H1 (cell line): ENCODE data around the gene NCEH1. TPM values are rescaled to one million over a fixed set of nuclear protein-coding genes. Genes with fewer than 3 reads are reported as not detected.

Source experiments
- CTCF ChIA-PET: fragments of 300-600 bp; sonication (Branson Sonifier 250); formaldehyde crosslinking; loops from one replicate; lab custom pipeline; 2021; ENCODE audit not compliant: partially characterized antibody; lab: Charles Lee
- POLR2A ChIA-PET: fragments of 300-600 bp; sonication (Branson Sonifier 250); formaldehyde crosslinking; loops from one replicate; lab custom pipeline; 2021; ENCODE audit warnings: inconsistent platforms; ENCODE audit not compliant: partially characterized antibody; lab: Charles Lee
- DNase-seq, 2 experiments: peaks; one replicate each; pipeline versions ENCODE4 v3.0.0 to v3.0.0-alpha.2; 2010 to 2022; ENCODE audit warnings: low spot score in 2 of 2, low read depth in 1 of 2, mixed read lengths in 1 of 2
- FAIRE-seq: peaks from 2 replicates; lab custom pipeline; 2011; peaks lifted over from hg19 to GRCh38; lab: Jason Lieb, UNC
- H2AFZ ChIP-seq: 2 replicates; pipeline ENCODE4 v1.8.1; 2012; ENCODE audit warnings: low read length, inconsistent platforms
- H2AK5ac ChIP-seq: 2 replicates; pipeline ENCODE4 v1.6.1; 2013; ENCODE audit warnings: low read depth, low read length
- H2BK120ac ChIP-seq: replicated peaks from 2 replicates; pipeline ENCODE3; 2013; ENCODE audit warnings: low read depth, low read length, inconsistent platforms
- H2BK12ac ChIP-seq: 2 replicates; pipeline ENCODE4 v1.6.1; 2013; ENCODE audit warnings: low read depth, low read length
- H2BK15ac ChIP-seq: 2 replicates; pipeline ENCODE4 v1.6.1; 2013; ENCODE audit warnings: low read length
- H2BK20ac ChIP-seq: 2 replicates; pipeline ENCODE4 v1.6.1; 2013; ENCODE audit warnings: low read length
- H2BK5ac ChIP-seq: 2 replicates; pipeline ENCODE4 v1.6.1; 2013; ENCODE audit warnings: low read depth, low read length
- H3K14ac ChIP-seq: 2 replicates; pipeline ENCODE4 v1.6.1; 2013; ENCODE audit warnings: inconsistent platforms; ENCODE audit not compliant: insufficient read length
- H3K18ac ChIP-seq: 2 replicates; pipeline ENCODE4 v1.6.1; 2013; ENCODE audit warnings: low read length; ENCODE audit errors: extremely low read depth
- H3K23ac ChIP-seq: 2 replicates; pipeline ENCODE4 v1.6.1; 2013; ENCODE audit warnings: inconsistent platforms; ENCODE audit not compliant: insufficient read length
- H3K23me2 ChIP-seq: 2 replicates; pipeline ENCODE4 v1.6.1; 2013; ENCODE audit warnings: low read depth, low read length
- H3K27ac ChIP-seq: 2 replicates; pipeline ENCODE4 v1.6.1; 2011; ENCODE audit warnings: low read depth, low read length, inconsistent platforms
- H3K27me3 ChIP-seq, 4 experiments: replicated peaks in 1 of 4; 1 replicate in 1 of 4; 2 replicates in 3 of 4; pipeline versions ENCODE4 v1.6.1 to v1.8.1; 2011 to 2013; ENCODE audit warnings: low read length in 3 of 4, mild to moderate bottlenecking in 3 of 4, inconsistent platforms in 2 of 4, mixed read lengths in 2 of 4, moderate library complexity in 1 of 4; ENCODE audit not compliant: control insufficient read depth in 3 of 4, insufficient read depth in 3 of 4; ENCODE audit errors: extremely low read depth in 1 of 4
- H3K36me3 ChIP-seq, 4 experiments: 2 replicates each; pipeline versions ENCODE4 v1.6.1 to v1.8.1; 2011 to 2013; ENCODE audit warnings: mild to moderate bottlenecking in 4 of 4, low read length in 3 of 4, moderate library complexity in 2 of 4, control low read depth in 1 of 4, inconsistent platforms in 1 of 4; ENCODE audit not compliant: insufficient read depth in 4 of 4, control insufficient read depth in 2 of 4
- H3K4ac ChIP-seq: replicated peaks from 2 replicates; pipeline ENCODE3; 2013; ENCODE audit warnings: low read length, low read depth, mixed read lengths, inconsistent platforms; ENCODE audit not compliant: insufficient read length
- H3K4me1 ChIP-seq, 4 experiments: replicated peaks in 1 of 4; 1 replicate in 1 of 4; 2 replicates in 3 of 4; pipeline versions ENCODE4 v1.6.1 to v1.8.1; 2011 to 2013; ENCODE audit warnings: low read length in 3 of 4, inconsistent platforms in 2 of 4, mixed read lengths in 1 of 4; ENCODE audit not compliant: insufficient read depth in 4 of 4, control insufficient read depth in 3 of 4
- H3K4me2 ChIP-seq, 2 experiments: 2 replicates each; pipeline versions ENCODE4 v1.6.1 to v1.8.1; 2011 to 2013; ENCODE audit warnings: low read depth in 2 of 2, low read length in 2 of 2, control low read depth in 1 of 2, inconsistent platforms in 1 of 2, mild to moderate bottlenecking in 1 of 2; ENCODE audit not compliant: insufficient read depth in 1 of 2
- H3K4me3 ChIP-seq, 4 experiments: fragments of 200-600, 300-600 bp in 1 of 4; sonication (generic), shearing (Covaris generic), sonication (Bioruptor Twin) in 1 of 4; 2 replicates each; pipeline versions ENCODE4 v1.5.1 to v1.8.1; 2011 to 2016; ENCODE audit warnings: low read length in 4 of 4, low read depth in 3 of 4, control low read depth in 2 of 4, inconsistent platforms in 2 of 4, mild to moderate bottlenecking in 2 of 4, mixed read lengths in 1 of 4, moderate library complexity in 1 of 4; ENCODE audit not compliant: insufficient read depth in 2 of 4; ENCODE audit errors: extremely low read depth in 1 of 4
- H3K56ac ChIP-seq: replicated peaks from 2 replicates; pipeline ENCODE3; 2013; ENCODE audit warnings: low read depth, mild to moderate bottlenecking, mixed read lengths, low read length, inconsistent platforms; ENCODE audit not compliant: insufficient read length
- H3K79me1 ChIP-seq: 2 replicates; pipeline ENCODE4 v1.6.1; 2013; ENCODE audit warnings: low read depth, low read length, control low read depth
- H3K79me2 ChIP-seq, 2 experiments: 2 replicates each; pipeline versions ENCODE4 v1.6.1 to v1.8.1; 2012 to 2013; ENCODE audit warnings: low read length in 2 of 2, mild to moderate bottlenecking in 2 of 2, inconsistent platforms in 1 of 2; ENCODE audit not compliant: insufficient read depth in 2 of 2, control insufficient read depth in 1 of 2
- H3K9ac ChIP-seq, 4 experiments: replicated peaks in 1 of 4; 1 replicate in 1 of 4; 2 replicates in 3 of 4; pipeline versions ENCODE4 v1.6.1 to v1.8.1; 2011 to 2013; ENCODE audit warnings: low read depth in 3 of 4, low read length in 3 of 4, control low read depth in 2 of 4, mild to moderate bottlenecking in 2 of 4, moderate library complexity in 2 of 4, inconsistent platforms in 1 of 4; ENCODE audit errors: extremely low read depth in 1 of 4
- H3K9me3 ChIP-seq, 2 experiments: 2 replicates each; pipeline versions ENCODE4 v1.6.1 to v1.8.1; 2012 to 2013; ENCODE audit warnings: mild to moderate bottlenecking in 2 of 2, moderate library complexity in 2 of 2, control low read depth in 1 of 2, inconsistent platforms in 1 of 2, low read depth in 1 of 2, low read length in 1 of 2, mixed read lengths in 1 of 2; ENCODE audit not compliant: insufficient read depth in 2 of 2
- H4K20me1 ChIP-seq, 2 experiments: replicated peaks in 1 of 2; 2 replicates each; pipeline versions ENCODE3 to v1.8.1; 2011 to 2013; ENCODE audit warnings: inconsistent platforms in 2 of 2, low read length in 2 of 2, mild to moderate bottlenecking in 1 of 2; ENCODE audit not compliant: insufficient read depth in 2 of 2, control insufficient read depth in 1 of 2
- H4K5ac ChIP-seq: 2 replicates; pipeline ENCODE4 v1.6.1; 2013; ENCODE audit warnings: low read length, low read depth, mixed read lengths, inconsistent platforms; ENCODE audit not compliant: insufficient read length
- H4K8ac ChIP-seq: 2 replicates; pipeline ENCODE4 v1.8.0; 2013; ENCODE audit warnings: mild to moderate bottlenecking, moderate library complexity, low read length, inconsistent platforms; ENCODE audit not compliant: insufficient read depth; ENCODE audit errors: extremely low read depth
- H4K91ac ChIP-seq: replicated peaks from 2 replicates; pipeline ENCODE3; 2013; ENCODE audit warnings: low read length, mixed read lengths, inconsistent platforms; ENCODE audit not compliant: insufficient read length
- ASH2L ChIP-seq: fragments of 200-600, 300-600 bp; sonication (generic); IDR thresholded peaks from one replicate; pipeline ENCODE4 v1.7.1; 2017; ENCODE audit warnings: low read length
- CBX8 ChIP-seq: fragments of 300-800, 300-1000 bp; sonication (generic); IDR thresholded peaks from 2 replicates; pipeline ENCODE4 v1.7.1; 2016; ENCODE audit warnings: low read depth, low read length, borderline replicate concordance
- CHD1 ChIP-seq: IDR thresholded peaks from 2 replicates; pipeline ENCODE4 v1.6.1; 2012; ENCODE audit warnings: low read depth, low read length, improper control_type of control experiment
- CTBP2 ChIP-seq: IDR thresholded peaks from 2 replicates; pipeline ENCODE4 v1.7.0; 2011; ENCODE audit warnings: borderline replicate concordance, mild to moderate bottlenecking, moderate library complexity, mixed read lengths, low read length; ENCODE audit not compliant: insufficient read depth, insufficient read length
- EGR1 ChIP-seq: IDR thresholded peaks from 2 replicates; pipeline ENCODE4 v1.6.1; 2011; ENCODE audit warnings: low read depth, low read length, borderline replicate concordance
- KDM4A ChIP-seq: IDR thresholded peaks from one replicate; pipeline ENCODE4 v1.7.1; 2012; ENCODE audit warnings: low read depth, mild to moderate bottlenecking, moderate library complexity, low read length, inconsistent platforms; ENCODE audit not compliant: severe bottlenecking
- PHF8 ChIP-seq: fragments of 200-600 bp; sonication (generic); conservative IDR thresholded peaks from 2 replicates; pipeline ENCODE4 v1.7.1; 2012; ENCODE audit warnings: low read depth, mild to moderate bottlenecking, inconsistent platforms, low read length, moderate library complexity
- RFX5 ChIP-seq: IDR thresholded peaks from 2 replicates; pipeline ENCODE4 v1.6.1; 2011; ENCODE audit warnings: low read depth, low read length, improper control_type of control experiment, borderline replicate concordance
- TAF7 ChIP-seq: optimal IDR thresholded peaks from 2 replicates; pipeline ENCODE3; 2011; ENCODE audit warnings: low read depth, mild to moderate bottlenecking, inconsistent platforms, low read length, moderate library complexity, borderline replicate concordance
- USF2 ChIP-seq: IDR thresholded peaks from 2 replicates; pipeline ENCODE4 v1.6.1; 2011; ENCODE audit warnings: low read length, improper control_type of control experiment
- YY1 ChIP-seq: IDR thresholded peaks from 2 replicates; pipeline ENCODE4 v1.6.1; 2011; ENCODE audit warnings: low read depth, mild to moderate bottlenecking, low read length
- WGBS, 2 experiments: shearing (Covaris generic) in 1 of 2; methylation state at CpG; one replicate each; pipeline versions ENCODE4 v1.1.6 to v1.1.7; 2013 to 2015; ENCODE audit warnings: low lambda C conversion rate in 2 of 2, mixed read lengths in 2 of 2, inconsistent platforms in 1 of 2, low coverage in 1 of 2, missing lambda C conversion rate in 1 of 2; ENCODE audit not compliant: insufficient replicate concordance in 2 of 2, insufficient coverage in 1 of 2, insufficient read length in 1 of 2; ENCODE audit errors: extremely low coverage in 1 of 2, missing lambda C conversion rate in 1 of 2; 5-methylcytosine and 5-hydroxymethylcytosine counted together
- polyA plus RNA-seq, 7 experiments: library from polyadenylated mRNA; depleted of rRNA in 3 of 7; stranded (reverse) in 5 of 7; unstranded in 2 of 7; fragments of >200 nt in 5 of 7; fragments of 200-250 nt in 2 of 7; gene quantifications; 1 replicate in 5 of 7; 2 replicates in 1 of 7; 4 replicates in 1 of 7; pipeline versions ENCODE4 v1.2.1 to v1.2.3, GENCODE V29; 2011 to 2013; ENCODE audit warnings: missing spikeins in 2 of 7, mixed read lengths in 2 of 7
- total RNA-seq: library from RNA; stranded (reverse); fragmentation: NEBNext Ultra II Directional; extraction: Animal tissue kit (Norgen Biotek cat#: 25700); gene quantifications from 2 replicates; pipeline ENCODE4 v1.2.1, GENCODE V29; 2021

NCEH1 gene
- total and polyA plus RNA-seq, 2 of the 8 experiments (the other 6 are each of a cell fraction or from before 2014, with no cell fraction given), result 2.2 to 6.4 TPM

GRCh38 chr3:172612871-172613678, 97.8 kb downstream of the NCEH1 start:
- Histone ChIP-seq H3K4me1 (peaks cover 0 to 5% (median 0%) of the 10 kb centered on the region in 4 experiments; a peak in 2 of 7 replicates), H3K4me2 (no peak overlapping the region), H2AK5ac (no peak overlapping the region), H3K23me2 (no peaks in the 10 kb centered on the region), H2AFZ (no peak overlapping the region), H2BK5ac (no peak overlapping the region), H3K56ac (no peak overlapping the region), H3K4ac (no peak overlapping the region), H3K27ac (no peak overlapping the region), H3K14ac (no peak overlapping the region), H2BK120ac (no peak overlapping the region), H3K27me3 (no peaks in the 10 kb centered on the region), H3K18ac (no peak overlapping the region), H3K36me3 (no peaks in the 10 kb centered on the region), H3K9ac (no peak overlapping the region), H4K5ac (no peak overlapping the region), H3K9me3 (peaks cover 2% of the 10 kb centered on the region in 2 experiments; a peak in 1 of 4 replicates), H4K20me1 (no peaks in the 10 kb centered on the region), H3K79me1 (no peaks in the 10 kb centered on the region), H3K79me2 (no peaks in the 10 kb centered on the region), H2BK15ac (no peak overlapping the region), H2BK12ac (no peak overlapping the region), H2BK20ac (no peak overlapping the region), H3K4me3 (no peak overlapping the region), H4K91ac (no peak overlapping the region), H3K23ac (no peak overlapping the region), H4K8ac (no peak overlapping the region)
- WGBS, 2 experiments, result 94% methylated on average over 6 of the region's 6 CpGs; no CpG with 5 or more reads in 1 of the 2 experiments
- ChIA-PET POLR2A (no interaction called here), CTCF (interaction anchor here (0.8 to 1.9 kb wide), 9 partner anchors 10 to 152 kb away, joined by 3 to 22 read pairs (median 3); no protein-coding TSS in a partner anchor)
- DNase-seq (no peak), FAIRE-seq (no peak)
- TF ChIP-seq TAF7 (no peak), ASH2L (no peak), PHF8 (no peak), CBX8 (no peak), EGR1 (no peak), RFX5 (no peak), CHD1 (no peak), CTBP2 (no peak), YY1 (no peak), USF2 (no peak), KDM4A (no peak)
